SK-N-SH treated with all-trans-retinoic acid at 6 μM for 48 hours (cell line): ENCODE data around the gene OR11A1.

Source experiments
- ATAC-seq: fragments of 200-7000 bp; cut with Tn5 transposase; 3 replicates; pipeline ENCODE4 v1.9.1; 2020; ENCODE audit warnings: mild to moderate bottlenecking, moderate library complexity
- ARNTL ChIP-seq: fragments of 450-650 bp; formaldehyde crosslinking; IDR thresholded peaks from 2 replicates; pipeline ENCODE4 v1.5.0; 2020; ENCODE audit warnings: low read depth, mild to moderate bottlenecking, moderate library complexity, borderline replicate concordance
- BACH2 ChIP-seq: fragments of 250-450 bp; sonication (Bioruptor Pico); IDR thresholded peaks from 2 replicates; pipeline ENCODE4 v1.9.0; 2021; ENCODE audit warnings: mild to moderate bottlenecking, borderline replicate concordance
- CSDC2 ChIP-seq: fragments of 250-450 bp; sonication (Bioruptor Pico); IDR thresholded peaks from 2 replicates; pipeline ENCODE4 v1.5.0; 2020; ENCODE audit warnings: mild to moderate bottlenecking, moderate library complexity
- GLIS3 ChIP-seq: fragments of 250-450 bp; sonication (Bioruptor Pico); IDR thresholded peaks from 2 replicates; pipeline ENCODE4 v1.5.0; 2020; ENCODE audit warnings: mild to moderate bottlenecking, moderate library complexity
- ISL1 ChIP-seq: fragments of 250-450 bp; sonication (Bioruptor Pico); IDR thresholded peaks from 2 replicates; pipeline ENCODE4 v2.1.2; 2022; ENCODE audit warnings: mild to moderate bottlenecking, moderate library complexity
- OSR1 ChIP-seq: fragments of 250-450 bp; sonication (Bioruptor Pico); IDR thresholded peaks from 2 replicates; pipeline ENCODE4 v1.8.0; 2022; ENCODE audit warnings: moderate library complexity, mild to moderate bottlenecking, inconsistent platforms
- PPARA ChIP-seq: fragments of 250-450 bp; sonication (Bioruptor Pico); IDR thresholded peaks from 2 replicates; pipeline ENCODE4 v1.5.0; 2020; ENCODE audit warnings: mild to moderate bottlenecking, borderline replicate concordance
- RARB ChIP-seq: fragments of 250-450 bp; sonication (Bioruptor Pico); IDR thresholded peaks from 2 replicates; pipeline ENCODE4 v1.8.0; 2021; ENCODE audit warnings: mild to moderate bottlenecking, moderate library complexity
- SNAI2 ChIP-seq: fragments of 250-450 bp; sonication (Bioruptor Pico); IDR thresholded peaks from 2 replicates; pipeline ENCODE4 v1.5.0; 2020; ENCODE audit warnings: mild to moderate bottlenecking, moderate library complexity
- TCF4 ChIP-seq: fragments of 250-450 bp; sonication (Bioruptor Pico); IDR thresholded peaks from 2 replicates; pipeline ENCODE4 v1.8.0; 2021; ENCODE audit warnings: mild to moderate bottlenecking, moderate library complexity, borderline replicate concordance
- TOX ChIP-seq: fragments of 250-450 bp; sonication (Bioruptor Pico); IDR thresholded peaks from 2 replicates; pipeline ENCODE4 v1.8.0; 2021; ENCODE audit warnings: mild to moderate bottlenecking, moderate library complexity, borderline replicate concordance
- ZC3H10 ChIP-seq: fragments of 250-450 bp; sonication (Bioruptor Pico); IDR thresholded peaks from 2 replicates; pipeline ENCODE4 v1.5.1; 2021; ENCODE audit warnings: mild to moderate bottlenecking, moderate library complexity
- ZFP3 ChIP-seq: fragments of 250-450 bp; sonication (Bioruptor Pico); IDR thresholded peaks from 2 replicates; pipeline ENCODE4 v1.5.0; 2020; ENCODE audit warnings: mild to moderate bottlenecking, moderate library complexity
- ZFP30 ChIP-seq: fragments of 450-650 bp; formaldehyde crosslinking; IDR thresholded peaks from 2 replicates; pipeline ENCODE4 v1.5.0; 2022; ENCODE audit warnings: mild to moderate bottlenecking, moderate library complexity
- ZNF565 ChIP-seq: fragments of 450-650 bp; formaldehyde crosslinking; conservative IDR thresholded peaks from 2 replicates; pipeline ENCODE4 v1.5.0; 2020; ENCODE audit warnings: low read depth, mild to moderate bottlenecking, moderate library complexity
- ZNF70 ChIP-seq: fragments of 450-650 bp; formaldehyde crosslinking; IDR thresholded peaks from 2 replicates; pipeline ENCODE4 v1.5.0; 2020; ENCODE audit warnings: mild to moderate bottlenecking, moderate library complexity
- ZNF8 ChIP-seq: fragments of 450-650 bp; formaldehyde crosslinking; IDR thresholded peaks from 2 replicates; pipeline ENCODE4 v1.5.0; 2020; ENCODE audit warnings: mild to moderate bottlenecking, moderate library complexity
- TF ChIP-seq, protein P1 (sequence below): fragments of 250-450 bp; sonication (Bioruptor Pico); IDR thresholded peaks from 2 replicates; pipeline ENCODE4 v1.5.1; 2021; ENCODE audit warnings: mild to moderate bottlenecking, moderate library complexity
- TF ChIP-seq, protein P2 (sequence below): fragments of 250-450 bp; sonication (Bioruptor Pico); IDR thresholded peaks from 2 replicates; pipeline ENCODE4 v1.5.0; 2020; ENCODE audit warnings: mild to moderate bottlenecking, moderate library complexity
- TF ChIP-seq, protein P3 (sequence below): fragments of 250-450 bp; sonication (Bioruptor Pico); IDR thresholded peaks from 2 replicates; pipeline ENCODE4 v1.5.1; 2020; ENCODE audit warnings: low read depth, mild to moderate bottlenecking, moderate library complexity
- TF ChIP-seq, protein P4 (sequence below): fragments of 250-450 bp; sonication (Bioruptor Pico); IDR thresholded peaks from 2 replicates; pipeline ENCODE4 v1.8.0; 2020; ENCODE audit warnings: mild to moderate bottlenecking, moderate library complexity, borderline replicate concordance

Gene OR11A1

DNA sequence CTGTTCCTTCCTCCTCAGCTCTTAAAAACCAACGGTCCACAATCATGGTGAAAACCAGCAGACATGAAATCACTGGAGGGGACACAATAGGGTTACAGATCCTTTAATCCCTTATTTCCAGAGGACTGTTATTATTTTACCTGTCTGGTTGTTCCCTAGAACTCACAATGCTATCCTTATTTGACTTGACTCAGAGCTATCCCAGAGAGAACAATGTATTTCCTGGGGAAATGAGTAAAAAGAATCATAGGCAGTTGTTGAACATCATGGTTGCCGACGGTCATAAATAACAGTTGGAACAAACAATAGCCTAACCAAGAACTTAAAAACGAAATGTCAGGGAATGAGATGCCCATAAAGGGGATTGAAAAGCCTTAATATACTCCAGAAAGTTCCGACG lies 9.4 kb upstream of the OR11A1 start:
- TF ChIP-seq ZNF8 (CRISPR knock-in tag) (no peak), TCF4 (CRISPR knock-in tag) (no peak), OSR1 (no peak), BACH2 (CRISPR knock-in tag) (no peak), SNAI2 (CRISPR knock-in tag) (no peak), PPARA (CRISPR knock-in tag) (no peak), TOX (no peak), ZNF565 (CRISPR knock-in tag) (no peak), ZFP3 (no peak), CSDC2 (CRISPR knock-in tag) (no peak), GLIS3 (no peak), ZNF70 (no peak), ZFP30 (CRISPR knock-in tag) (no peak), ZC3H10 (CRISPR knock-in tag) (no peak), ISL1 (no peak), RARB (CRISPR knock-in tag) (no peak), ARNTL (CRISPR knock-in tag) (no peak)
- TF ChIP-seq, protein P1, sequence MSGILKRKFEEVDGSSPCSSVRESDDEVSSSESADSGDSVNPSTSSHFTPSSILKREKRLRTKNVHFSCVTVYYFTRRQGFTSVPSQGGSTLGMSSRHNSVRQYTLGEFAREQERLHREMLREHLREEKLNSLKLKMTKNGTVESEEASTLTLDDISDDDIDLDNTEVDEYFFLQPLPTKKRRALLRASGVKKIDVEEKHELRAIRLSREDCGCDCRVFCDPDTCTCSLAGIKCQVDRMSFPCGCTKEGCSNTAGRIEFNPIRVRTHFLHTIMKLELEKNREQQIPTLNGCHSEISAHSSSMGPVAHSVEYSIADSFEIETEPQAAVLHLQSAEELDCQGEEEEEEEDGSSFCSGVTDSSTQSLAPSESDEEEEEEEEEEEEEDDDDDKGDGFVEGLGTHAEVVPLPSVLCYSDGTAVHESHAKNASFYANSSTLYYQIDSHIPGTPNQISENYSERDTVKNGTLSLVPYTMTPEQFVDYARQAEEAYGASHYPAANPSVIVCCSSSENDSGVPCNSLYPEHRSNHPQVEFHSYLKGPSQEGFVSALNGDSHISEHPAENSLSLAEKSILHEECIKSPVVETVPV (CRISPR knock-in tag) = no peak
- TF ChIP-seq, protein P2, sequence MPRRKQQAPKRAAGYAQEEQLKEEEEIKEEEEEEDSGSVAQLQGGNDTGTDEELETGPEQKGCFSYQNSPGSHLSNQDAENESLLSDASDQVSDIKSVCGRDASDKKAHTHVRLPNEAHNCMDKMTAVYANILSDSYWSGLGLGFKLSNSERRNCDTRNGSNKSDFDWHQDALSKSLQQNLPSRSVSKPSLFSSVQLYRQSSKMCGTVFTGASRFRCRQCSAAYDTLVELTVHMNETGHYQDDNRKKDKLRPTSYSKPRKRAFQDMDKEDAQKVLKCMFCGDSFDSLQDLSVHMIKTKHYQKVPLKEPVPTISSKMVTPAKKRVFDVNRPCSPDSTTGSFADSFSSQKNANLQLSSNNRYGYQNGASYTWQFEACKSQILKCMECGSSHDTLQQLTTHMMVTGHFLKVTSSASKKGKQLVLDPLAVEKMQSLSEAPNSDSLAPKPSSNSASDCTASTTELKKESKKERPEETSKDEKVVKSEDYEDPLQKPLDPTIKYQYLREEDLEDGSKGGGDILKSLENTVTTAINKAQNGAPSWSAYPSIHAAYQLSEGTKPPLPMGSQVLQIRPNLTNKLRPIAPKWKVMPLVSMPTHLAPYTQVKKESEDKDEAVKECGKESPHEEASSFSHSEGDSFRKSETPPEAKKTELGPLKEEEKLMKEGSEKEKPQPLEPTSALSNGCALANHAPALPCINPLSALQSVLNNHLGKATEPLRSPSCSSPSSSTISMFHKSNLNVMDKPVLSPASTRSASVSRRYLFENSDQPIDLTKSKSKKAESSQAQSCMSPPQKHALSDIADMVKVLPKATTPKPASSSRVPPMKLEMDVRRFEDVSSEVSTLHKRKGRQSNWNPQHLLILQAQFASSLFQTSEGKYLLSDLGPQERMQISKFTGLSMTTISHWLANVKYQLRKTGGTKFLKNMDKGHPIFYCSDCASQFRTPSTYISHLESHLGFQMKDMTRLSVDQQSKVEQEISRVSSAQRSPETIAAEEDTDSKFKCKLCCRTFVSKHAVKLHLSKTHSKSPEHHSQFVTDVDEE (CRISPR knock-in tag) = no peak
- TF ChIP-seq, protein P3, sequence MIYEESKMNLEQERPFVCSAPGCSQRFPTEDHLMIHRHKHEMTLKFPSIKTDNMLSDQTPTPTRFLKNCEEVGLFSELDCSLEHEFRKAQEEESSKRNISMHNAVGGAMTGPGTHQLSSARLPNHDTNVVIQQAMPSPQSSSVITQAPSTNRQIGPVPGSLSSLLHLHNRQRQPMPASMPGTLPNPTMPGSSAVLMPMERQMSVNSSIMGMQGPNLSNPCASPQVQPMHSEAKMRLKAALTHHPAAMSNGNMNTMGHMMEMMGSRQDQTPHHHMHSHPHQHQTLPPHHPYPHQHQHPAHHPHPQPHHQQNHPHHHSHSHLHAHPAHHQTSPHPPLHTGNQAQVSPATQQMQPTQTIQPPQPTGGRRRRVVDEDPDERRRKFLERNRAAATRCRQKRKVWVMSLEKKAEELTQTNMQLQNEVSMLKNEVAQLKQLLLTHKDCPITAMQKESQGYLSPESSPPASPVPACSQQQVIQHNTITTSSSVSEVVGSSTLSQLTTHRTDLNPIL (CRISPR knock-in tag) = no peak
- ATAC-seq = no peak

DNA sequence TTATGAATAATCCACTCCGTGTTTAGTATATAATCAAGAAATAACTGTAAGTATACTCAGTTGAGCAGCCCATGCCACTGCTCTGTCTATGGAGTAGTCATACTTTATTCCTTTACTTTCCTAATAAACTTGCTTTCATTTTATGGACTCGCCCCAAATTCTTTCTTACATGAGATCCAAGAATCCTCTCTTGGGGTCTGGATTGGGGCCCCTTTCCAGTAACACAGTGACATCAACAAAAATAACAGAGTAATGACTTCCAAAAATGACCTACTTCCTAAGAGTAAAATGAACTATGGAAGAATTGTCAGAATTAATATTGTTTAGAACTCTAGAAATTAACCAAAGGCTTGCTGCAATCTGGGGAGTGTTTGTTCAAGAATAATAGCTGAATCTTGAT lies 8.9 kb upstream of the OR11A1 start:
- no peak for TF ChIP-seq SNAI2 (CRISPR knock-in tag)
- no peak for TF ChIP-seq ZNF8 (CRISPR knock-in tag)
- no peak for TF ChIP-seq TOX
- no peak for TF ChIP-seq OSR1
- TF ChIP-seq, protein P4, sequence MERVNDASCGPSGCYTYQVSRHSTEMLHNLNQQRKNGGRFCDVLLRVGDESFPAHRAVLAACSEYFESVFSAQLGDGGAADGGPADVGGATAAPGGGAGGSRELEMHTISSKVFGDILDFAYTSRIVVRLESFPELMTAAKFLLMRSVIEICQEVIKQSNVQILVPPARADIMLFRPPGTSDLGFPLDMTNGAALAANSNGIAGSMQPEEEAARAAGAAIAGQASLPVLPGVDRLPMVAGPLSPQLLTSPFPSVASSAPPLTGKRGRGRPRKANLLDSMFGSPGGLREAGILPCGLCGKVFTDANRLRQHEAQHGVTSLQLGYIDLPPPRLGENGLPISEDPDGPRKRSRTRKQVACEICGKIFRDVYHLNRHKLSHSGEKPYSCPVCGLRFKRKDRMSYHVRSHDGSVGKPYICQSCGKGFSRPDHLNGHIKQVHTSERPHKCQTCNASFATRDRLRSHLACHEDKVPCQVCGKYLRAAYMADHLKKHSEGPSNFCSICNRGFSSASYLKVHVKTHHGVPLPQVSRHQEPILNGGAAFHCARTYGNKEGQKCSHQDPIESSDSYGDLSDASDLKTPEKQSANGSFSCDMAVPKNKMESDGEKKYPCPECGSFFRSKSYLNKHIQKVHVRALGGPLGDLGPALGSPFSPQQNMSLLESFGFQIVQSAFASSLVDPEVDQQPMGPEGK (CRISPR knock-in tag) = no peak
- no peak for TF ChIP-seq ARNTL (CRISPR knock-in tag)
- TF ChIP-seq, protein P3 (CRISPR knock-in tag) = no peak
- TF ChIP-seq, protein P1 (CRISPR knock-in tag) = no peak
- TF ChIP-seq CSDC2 (CRISPR knock-in tag) = no peak
- no peak for ATAC-seq

DNA sequence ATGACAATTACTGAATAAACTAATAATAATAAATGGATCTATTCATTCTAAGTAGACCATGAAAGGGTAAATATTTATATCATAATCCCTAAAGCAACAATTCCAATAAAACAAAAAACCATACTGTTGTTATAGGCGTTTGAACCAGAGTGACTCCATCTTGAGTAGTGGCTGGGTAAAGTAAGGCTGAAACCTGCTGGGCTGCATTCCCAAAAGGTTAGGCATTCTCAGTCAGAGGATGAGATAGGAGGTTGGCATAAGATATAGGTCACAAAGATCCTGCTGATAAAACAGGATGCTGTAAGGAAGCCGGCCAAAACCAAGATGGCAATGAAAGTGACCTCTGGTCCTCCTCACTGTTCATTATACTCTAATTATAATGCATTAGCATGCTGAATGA lies 8.4 kb upstream of the OR11A1 start:
- no peak for TF ChIP-seq OSR1
- TF ChIP-seq ARNTL (CRISPR knock-in tag) = no peak
- TF ChIP-seq, all 23 proteins: peak for 0
- ATAC-seq = no peak
